NOMO-1 treated with dmso at 0.1 percent for 144 hours (cell line): ENCODE results near the gene KRTAP10-8.
"Not testable (repeated sequence)": the region's sequence is repeated elsewhere in the genome, so short reads cannot be mapped to it uniquely, and the experiment has no call there.

ENCODE experiments used
- DNase-seq: peaks from one replicate; lab custom pipeline; 2025; ENCODE audit not compliant: unreplicated experiment; lab: John Stamatoyannopoulos, UW

The KRTAP10-8 gene

GRCh38 chr21:44598061-44598460, 13.8 kb upstream of the KRTAP10-8 start:
- DNase-seq, result no peak

GRCh38 chr21:44599264-44600029, 12.4 kb upstream of the KRTAP10-8 start:
- no peak for DNase-seq

- DNase-seq, result not testable (repeated sequence)
Observed at GRCh38 chr21:44600118-44600978, 11.5 kb upstream of the KRTAP10-8 start, which contains the start of gene KRTAP10-7. Gene KRTAP10-7 (plus strand): TSS chr21:44600597. CDS start chr21:44600622, 25 bp downstream.

DNA sequence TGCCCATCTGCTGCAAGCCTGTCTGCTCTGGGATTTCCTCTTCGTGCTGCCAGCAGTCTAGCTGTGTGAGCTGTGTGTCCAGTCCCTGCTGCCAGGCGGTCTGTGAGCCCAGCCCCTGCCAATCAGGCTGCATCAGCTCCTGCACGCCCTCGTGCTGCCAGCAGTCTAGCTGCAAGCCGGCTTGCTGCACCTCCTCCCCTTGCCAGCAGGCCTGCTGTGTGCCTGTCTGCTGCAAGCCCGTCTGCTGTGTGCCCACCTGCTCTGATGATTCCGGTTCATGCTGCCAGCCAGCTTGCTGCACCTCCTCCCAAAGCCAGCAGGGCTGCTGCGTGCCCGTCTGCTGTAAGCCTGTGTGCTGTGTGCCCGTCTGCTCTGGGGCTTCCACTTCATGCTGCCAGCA, 10.8 kb upstream of the KRTAP10-8 start:
- DNase-seq, result not testable (repeated sequence)

GRCh38 chr21:44601596-44602462, 10.1 kb upstream of the KRTAP10-8 start:
- no peak for DNase-seq

DNA sequence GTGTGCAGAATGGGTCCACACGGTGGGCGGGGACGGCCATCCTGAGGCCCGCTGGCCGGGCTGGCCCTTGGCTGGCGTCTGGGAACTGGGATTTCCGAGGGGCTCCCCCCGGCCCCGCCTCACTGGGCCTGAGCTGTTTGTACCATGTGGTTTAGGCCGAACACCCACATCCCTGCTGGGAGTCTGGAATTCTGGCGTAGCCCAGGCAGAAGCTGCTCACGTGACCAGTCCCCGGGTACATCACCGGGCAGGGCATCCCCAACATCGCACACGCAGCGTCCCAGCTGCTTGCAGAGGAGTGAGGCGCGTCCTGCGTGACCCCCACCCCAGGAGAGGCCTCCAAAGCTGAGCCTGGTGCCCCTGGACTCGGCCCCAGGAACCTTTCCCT, 9.4 kb upstream of the KRTAP10-8 start:
- no peak for DNase-seq

DNA sequence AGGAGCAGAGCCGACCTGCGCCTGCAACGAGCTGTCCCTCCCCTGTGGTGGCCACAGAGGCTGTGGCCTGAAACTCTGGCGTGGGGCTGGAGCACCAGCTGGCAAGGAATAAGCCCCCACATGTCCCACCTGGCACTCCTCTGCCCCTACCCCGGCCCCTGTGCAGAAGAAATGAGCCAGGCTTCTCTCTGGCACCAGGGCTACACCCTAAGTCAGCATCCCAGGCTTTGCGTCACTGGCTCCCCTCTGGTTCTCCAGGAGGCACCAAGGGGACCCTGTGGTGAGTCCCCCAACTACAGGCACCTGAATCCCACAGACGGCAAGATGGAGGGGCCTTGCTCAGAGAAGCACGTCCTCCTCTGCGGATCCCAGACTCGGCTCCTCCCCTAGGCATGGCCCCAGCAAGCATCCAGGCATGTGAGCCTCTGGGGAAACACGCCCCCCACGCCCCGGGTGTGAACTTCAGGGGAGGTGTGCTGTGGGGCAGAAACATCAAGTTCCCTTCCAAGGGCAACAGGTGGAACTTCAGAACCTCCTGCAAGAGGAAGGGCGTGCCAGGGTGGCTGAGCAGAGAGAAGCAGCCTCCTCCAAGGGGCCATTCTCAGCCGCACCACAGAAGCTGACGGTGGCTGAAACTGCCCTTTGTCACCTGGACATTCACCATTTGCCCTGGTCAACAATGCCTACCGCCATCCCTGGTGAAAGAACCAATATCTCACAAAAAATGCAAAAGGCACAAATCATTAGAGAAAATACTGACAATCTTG, 8.6 kb upstream of the KRTAP10-8 start:
- no peak for DNase-seq

- no peak for DNase-seq
Observed at GRCh38 chr21:44603911-44604310, 8.0 kb upstream of the KRTAP10-8 start.

DNA sequence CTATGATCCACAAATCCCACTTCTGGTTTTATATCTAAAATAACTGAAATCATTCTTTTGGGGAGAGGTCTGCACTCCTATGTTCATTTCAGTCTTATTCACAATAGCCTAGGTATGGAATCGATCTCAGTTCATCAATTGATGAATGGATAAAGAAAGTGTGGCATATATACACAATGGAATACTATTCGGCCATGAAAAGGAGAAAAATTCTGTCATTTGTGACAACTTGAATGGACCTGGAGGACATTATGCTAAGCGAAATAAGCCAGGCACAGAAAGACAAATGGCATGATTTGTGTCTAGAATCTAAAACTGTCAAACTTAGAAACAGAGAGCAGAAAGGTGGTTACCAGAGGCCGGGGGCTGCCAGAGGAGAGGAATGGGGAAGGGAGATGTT, 5.4 kb upstream of the KRTAP10-8 start:
- DNase-seq, result no peak

DNA sequence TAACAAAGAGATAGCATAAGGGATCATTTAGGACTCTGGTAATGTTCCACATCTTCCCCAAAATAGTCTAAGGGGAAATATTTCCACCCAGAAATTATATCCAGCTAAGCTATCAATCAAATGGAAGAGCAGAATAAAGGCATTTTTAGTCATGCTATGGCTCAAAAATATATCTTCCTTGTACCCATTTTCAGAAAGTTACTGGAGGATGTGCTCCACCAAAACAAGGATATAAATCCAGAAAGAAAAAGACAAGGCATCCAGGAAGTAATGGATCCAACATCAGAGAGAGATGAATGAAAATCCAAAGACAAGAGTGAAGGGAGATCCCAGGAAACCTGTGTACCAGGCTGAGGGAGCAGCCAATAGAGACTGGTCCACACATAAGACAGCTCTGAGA, 2.7 kb upstream of the KRTAP10-8 start:
- no peak for DNase-seq

GRCh38 chr21:44610157-44610843, 1.6 kb upstream of the KRTAP10-8 start:
- not testable (repeated sequence) for DNase-seq

DNA sequence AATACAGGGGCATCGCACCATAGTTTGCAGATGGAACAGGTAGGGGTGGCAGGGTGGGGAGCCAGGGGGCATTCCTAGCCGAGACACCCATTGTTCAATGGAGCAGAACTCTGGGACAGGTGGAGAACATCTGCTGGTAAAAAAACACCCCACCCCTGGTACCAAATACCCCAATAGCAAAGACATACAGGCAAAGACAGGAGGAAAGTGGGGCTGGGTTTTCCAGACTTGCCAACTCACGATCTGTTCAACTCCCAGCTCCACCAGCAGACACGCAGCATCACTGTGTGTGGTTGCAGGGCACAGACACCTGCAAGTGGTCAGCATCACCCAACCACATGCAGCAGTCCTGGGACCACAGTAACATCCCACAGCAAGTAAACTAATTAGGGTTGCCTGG, 328 bp upstream of the KRTAP10-8 start:
- no peak for DNase-seq

DNA sequence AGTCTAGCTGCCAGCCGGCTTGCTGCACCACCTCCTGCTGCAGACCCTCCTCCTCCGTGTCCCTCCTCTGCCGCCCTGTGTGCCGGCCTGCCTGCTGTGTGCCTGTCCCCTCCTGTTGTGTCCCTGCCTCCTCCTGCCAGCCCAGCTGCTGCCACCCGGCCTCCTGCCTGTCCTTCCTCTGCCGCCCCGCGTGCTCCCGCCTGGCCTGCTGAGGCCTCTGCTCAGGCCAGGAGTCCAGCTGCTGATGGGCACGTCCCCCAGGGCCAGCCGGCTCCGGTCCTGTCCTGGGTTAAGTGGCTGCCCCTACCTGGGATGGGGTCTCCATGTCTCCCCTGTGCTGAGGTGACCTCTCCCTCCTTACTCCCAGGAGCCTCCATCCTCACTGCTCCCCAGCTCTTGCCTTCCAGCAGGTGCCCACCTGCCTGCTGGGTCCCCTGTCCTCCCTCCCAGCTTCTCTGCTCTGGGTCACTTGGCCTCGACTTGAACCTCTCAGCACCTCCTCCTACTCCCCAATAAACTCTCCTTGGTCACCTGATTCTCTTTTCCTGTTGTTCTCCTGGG, 870 bp downstream of the KRTAP10-8 start:
- no peak for DNase-seq

DNA sequence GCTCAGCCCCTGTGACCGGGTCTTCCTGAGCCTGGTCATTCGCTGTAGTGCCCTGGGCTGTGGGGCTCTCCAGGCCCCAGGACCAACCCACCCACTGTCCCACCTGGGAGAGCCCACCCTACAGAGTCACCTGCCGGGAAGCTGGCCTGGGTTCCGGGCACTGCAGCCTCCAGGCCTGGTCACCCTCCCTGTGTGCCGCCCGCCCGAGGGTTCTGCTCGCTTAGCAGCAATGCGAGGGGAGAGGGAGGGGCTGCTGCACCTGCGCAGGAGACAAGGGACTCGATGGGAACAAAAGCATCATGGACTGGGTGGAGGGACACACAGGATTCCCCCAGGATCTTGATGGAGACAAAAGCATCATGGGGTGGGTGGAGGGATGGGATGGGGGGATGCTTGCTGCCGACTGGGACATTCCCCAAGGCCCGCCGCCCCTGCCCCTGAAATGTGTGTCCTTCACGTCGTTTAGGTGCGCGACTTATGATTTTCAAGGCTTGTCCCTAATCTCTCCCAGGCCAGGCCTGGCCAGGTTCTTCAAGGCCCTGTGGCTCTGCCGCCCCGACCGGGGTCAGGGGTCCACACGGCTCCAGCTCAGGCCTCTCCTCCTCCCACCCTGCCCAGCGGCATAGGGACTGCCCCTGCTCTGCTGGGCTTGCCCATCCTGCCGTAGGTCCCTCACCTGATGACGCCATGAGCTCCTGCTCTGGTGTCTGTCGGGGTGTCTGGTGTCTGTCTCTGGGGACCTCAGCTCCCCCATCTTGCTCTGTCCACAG, 1.7 kb downstream of the KRTAP10-8 start:
- no peak for DNase-seq

DNA sequence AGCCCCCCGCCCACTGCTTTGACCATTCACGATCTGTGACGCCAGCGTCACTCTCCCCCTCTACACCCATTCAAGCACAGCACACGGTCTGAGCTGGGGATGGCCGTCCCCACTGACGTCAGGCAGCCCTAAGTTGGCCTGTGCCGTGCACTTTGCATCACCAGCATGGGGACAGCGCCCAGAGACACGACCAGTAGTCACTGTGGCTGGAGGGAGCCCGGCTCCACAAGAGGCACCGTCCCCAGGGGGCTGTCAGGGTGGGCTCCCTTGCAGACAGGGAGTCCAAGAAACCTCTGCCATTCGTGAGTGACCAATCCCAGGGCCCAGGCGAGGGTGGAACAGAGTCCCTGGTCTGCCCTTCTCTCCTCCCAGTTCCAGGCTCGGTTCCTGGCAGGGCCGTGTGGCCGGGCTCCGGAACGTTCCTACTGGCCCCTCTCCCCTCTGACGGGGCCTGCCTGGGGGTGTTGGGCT, 2.3 kb downstream of the KRTAP10-8 start:
- DNase-seq, result no peak

- DNase-seq, result no peak
Observed at GRCh38 chr21:44614961-44615391, 3.1 kb downstream of the KRTAP10-8 start.

GRCh38 chr21:44615466-44615865, 3.6 kb downstream of the KRTAP10-8 start:
- no peak for DNase-seq

- no peak for DNase-seq
Observed at GRCh38 chr21:44615911-44616590, 4.2 kb downstream of the KRTAP10-8 start.
